ENCODE measurements around the gene RABL2B. TPM values are rescaled to one million over a fixed set of nuclear protein-coding genes. Genes with fewer than 3 reads are reported as not detected.

RABL2B gene
- total and polyA plus RNA-seq, 2 experiments from 2014 or later = 12.3 to 31.0 TPM

GRCh38 chr22:50735739-50736030, 47.8 kb downstream of the RABL2B start:
- Histone ChIP-seq H3K79me2 (no peaks in the 10 kb centered on the region), H4K20me1 (ENCODE audit: insufficient read depth, poor library complexity, severe bottlenecking) (no peaks in the 10 kb centered on the region), H3K27ac (no peak overlapping the region), H3K9me2 (replicated peaks; ENCODE audit: insufficient read depth) (no peaks in the 10 kb centered on the region), H3K9me3 (ENCODE audit: low read depth) (no peaks in the 10 kb centered on the region), H3K36me3 (replicated peaks; ENCODE audit: insufficient read depth, low read depth) (no peaks in the 10 kb centered on the region), H3K4me3 (no peak overlapping the region), H2AFZ (no peak overlapping the region), H3K4me2 (no peak overlapping the region), H3K27me3 (peaks cover 3% of the 10 kb centered on the region), H3K4me1 (ENCODE audit: insufficient read depth) (no peaks in the 10 kb centered on the region)
- 83% methylated on average over 6 of the region's 6 CpGs for WGBS (ENCODE audit: low lambda C conversion rate, missing lambda C conversion rate)
- no peak for DNase-seq (ENCODE audit: low spot score)
- no peak for TF ChIP-seq EZH2phosphoT487 (IDR thresholded peaks at IDR 0.05; ENCODE audit: low read depth, severe bottlenecking, unreplicated experiment)

- no peak for TF ChIP-seq CTCF (IDR thresholded peaks at IDR 0.05; ENCODE audit: poor library complexity)
- TF ChIP-seq EZH2phosphoT487 (IDR thresholded peaks at IDR 0.05; ENCODE audit: low read depth, severe bottlenecking, unreplicated experiment) = no peak
- TF ChIP-seq EZH2 (IDR thresholded peaks at IDR 0.05; ENCODE audit: borderline replicate concordance) = no peak
- 90% methylated on average over 13 of the region's 13 CpGs for WGBS (ENCODE audit: low lambda C conversion rate, missing lambda C conversion rate)
- no peak for DNase-seq (ENCODE audit: low spot score)
- H3K27me3 ChIP-seq = peaks cover 3% of the 10 kb centered on the region
- H3K9me2 ChIP-seq (replicated peaks; ENCODE audit: insufficient read depth) = no peaks in the 10 kb centered on the region
- H3K27ac ChIP-seq = no peak overlapping the region
- no peak overlapping the region for H3K4me2 ChIP-seq
- H4K20me1 ChIP-seq (ENCODE audit: insufficient read depth, poor library complexity, severe bottlenecking) = no peaks in the 10 kb centered on the region
- H3K4me3 ChIP-seq = no peak overlapping the region
- H3K36me3 ChIP-seq (replicated peaks; ENCODE audit: insufficient read depth, low read depth) = no peaks in the 10 kb centered on the region
- no peaks in the 10 kb centered on the region for H3K79me2 ChIP-seq
- no peaks in the 10 kb centered on the region for H3K9me3 ChIP-seq (ENCODE audit: low read depth)
- H2AFZ ChIP-seq = no peak overlapping the region
- H3K4me1 ChIP-seq (ENCODE audit: insufficient read depth) = no peaks in the 10 kb centered on the region
Measured at GRCh38 chr22:50734986-50735738, 48.3 kb downstream of the RABL2B start.

GRCh38 chr22:50734343-50734771, 49.1 kb downstream of the RABL2B start:
- no peaks in the 10 kb centered on the region for H3K36me3 ChIP-seq (replicated peaks; ENCODE audit: insufficient read depth, low read depth)
- peaks cover 3% of the 10 kb centered on the region for H3K27me3 ChIP-seq
- 87% methylated on average over 10 of the region's 10 CpGs for WGBS (ENCODE audit: low lambda C conversion rate, missing lambda C conversion rate)
- H3K4me3 ChIP-seq = no peak overlapping the region
- H3K9me3 ChIP-seq (ENCODE audit: low read depth) = no peaks in the 10 kb centered on the region
- H3K27ac ChIP-seq = no peak overlapping the region
- H3K4me2 ChIP-seq = no peak overlapping the region
- H2AFZ ChIP-seq = no peak overlapping the region
- no peak for DNase-seq (ENCODE audit: low spot score)
- no peaks in the 10 kb centered on the region for H3K4me1 ChIP-seq (ENCODE audit: insufficient read depth)
- no peaks in the 10 kb centered on the region for H3K79me2 ChIP-seq
- no peaks in the 10 kb centered on the region for H3K9me2 ChIP-seq (replicated peaks; ENCODE audit: insufficient read depth)
- no peaks in the 10 kb centered on the region for H4K20me1 ChIP-seq (ENCODE audit: insufficient read depth, poor library complexity, severe bottlenecking)
- TF ChIP-seq EZH2phosphoT487 (IDR thresholded peaks at IDR 0.05; ENCODE audit: low read depth, severe bottlenecking, unreplicated experiment) (no peak), EZH2 (IDR thresholded peaks at IDR 0.05; ENCODE audit: borderline replicate concordance) (no peak), CTCF (IDR thresholded peaks at IDR 0.05; ENCODE audit: poor library complexity) (no peak)

- no peaks in the 10 kb centered on the region for H3K36me3 ChIP-seq (replicated peaks; ENCODE audit: insufficient read depth, low read depth)
- H4K20me1 ChIP-seq (ENCODE audit: insufficient read depth, poor library complexity, severe bottlenecking) = no peaks in the 10 kb centered on the region
- H3K79me2 ChIP-seq = no peaks in the 10 kb centered on the region
- H3K9me2 ChIP-seq (replicated peaks; ENCODE audit: insufficient read depth) = no peaks in the 10 kb centered on the region
- TF ChIP-seq EZH2 (IDR thresholded peaks at IDR 0.05; ENCODE audit: borderline replicate concordance) (no peak), CTCF (IDR thresholded peaks at IDR 0.05; ENCODE audit: poor library complexity) (peak; percentile 6), EZH2phosphoT487 (IDR thresholded peaks at IDR 0.05; ENCODE audit: low read depth, severe bottlenecking, unreplicated experiment) (no peak)
- H2AFZ ChIP-seq = no peak overlapping the region
- no peak for DNase-seq (ENCODE audit: low spot score)
- H3K27me3 ChIP-seq = peaks cover 3% of the 10 kb centered on the region
- H3K27ac ChIP-seq = no peak overlapping the region
- WGBS (ENCODE audit: low lambda C conversion rate, missing lambda C conversion rate) = 58% methylated on average over 22 of the region's 22 CpGs
- no peak overlapping the region for H3K4me2 ChIP-seq
- H3K9me3 ChIP-seq (ENCODE audit: low read depth) = no peaks in the 10 kb centered on the region
- H3K4me1 ChIP-seq (ENCODE audit: insufficient read depth) = no peaks in the 10 kb centered on the region
- no peak overlapping the region for H3K4me3 ChIP-seq
Measured at GRCh38 chr22:50733521-50734342, 49.7 kb downstream of the RABL2B start.
